ENCODE data around the gene GNPNAT1.

GNPNAT1 gene

DNA sequence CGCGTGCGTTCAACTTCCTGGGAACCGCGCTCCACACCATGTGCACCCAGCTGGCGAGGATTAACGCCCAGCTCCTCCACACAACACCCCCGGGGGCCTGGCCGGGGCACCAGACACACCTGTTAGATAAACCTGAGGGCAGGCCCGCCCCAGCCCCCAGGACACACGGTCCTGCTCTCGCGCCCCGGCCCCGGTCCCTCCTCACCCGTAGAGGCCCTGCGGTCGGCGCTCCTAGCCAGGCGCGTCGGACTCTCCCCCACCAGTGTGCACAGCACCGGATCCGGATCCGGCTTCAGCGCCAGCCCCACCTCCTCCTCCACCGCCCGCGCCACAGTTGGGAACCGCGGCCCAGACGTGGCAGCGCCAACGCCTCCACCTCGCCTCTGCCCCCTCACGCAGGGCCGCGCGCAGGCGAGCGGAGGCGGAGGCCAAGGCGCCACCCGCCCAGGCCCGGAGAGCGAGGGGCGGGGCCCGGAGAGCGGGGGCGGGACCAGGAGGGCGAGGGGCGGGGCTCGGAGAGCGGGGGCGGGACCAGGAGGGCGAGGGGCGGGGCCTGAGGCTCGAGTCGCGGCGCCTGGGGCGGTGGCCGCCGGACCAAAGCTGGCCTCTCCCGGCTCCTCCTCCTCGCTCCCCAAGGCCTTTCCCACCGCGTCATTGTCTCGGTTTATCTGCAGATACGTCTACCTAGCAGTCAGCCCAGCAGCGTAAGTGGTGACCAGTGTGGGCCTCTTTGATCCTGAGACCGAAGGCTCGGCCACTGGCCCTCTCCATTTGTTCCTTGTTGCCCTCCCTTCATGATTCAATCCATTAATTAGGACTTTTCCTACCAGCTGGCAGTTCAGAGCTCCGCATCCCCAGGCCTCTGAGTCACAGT, at the start of gene GNPNAT1:
Gene GNPNAT1 (minus strand): TSS at position 385 of the 874 bp plus-strand sequence. CDS start 6,957 bp downstream, outside the sequence.
- Mint-ChIP-seq H3K27ac (peak within 1 kb of the TSS; percentile 80), H3K27me3 (ENCODE audit: low read depth) (no peaks in the 10 kb centered on the region), H3K36me3 (ENCODE audit: low read depth) (peaks cover 8% of the 10 kb centered on the region), H3K4me3 (peak within 1 kb of the TSS; percentile 89), H3K4me1 (ENCODE audit: low read depth) (peaks cover 26% of the 10 kb centered on the region), H3K9me3 (no peaks in the 10 kb centered on the region)

GRCh38 chr14:52840877-52841276, 49.5 kb upstream of the GNPNAT1 start:
- Mint-ChIP-seq H3K9me3 (no peaks in the 10 kb centered on the region), H3K4me3 (no peak overlapping the region), H3K36me3 (ENCODE audit: low read depth) (no peaks in the 10 kb centered on the region), H3K27me3 (ENCODE audit: low read depth) (peaks cover 4% of the 10 kb centered on the region), H3K27ac (no peak overlapping the region), H3K4me1 (ENCODE audit: low read depth) (no peaks in the 10 kb centered on the region)

GRCh38 chr14:52837451-52837850, 46.0 kb upstream of the GNPNAT1 start:
- Mint-ChIP-seq H3K27me3 (ENCODE audit: low read depth) (peaks cover 4% of the 10 kb centered on the region), H3K4me1 (ENCODE audit: low read depth) (no peaks in the 10 kb centered on the region), H3K27ac (no peak overlapping the region), H3K9me3 (no peaks in the 10 kb centered on the region), H3K36me3 (ENCODE audit: low read depth) (no peaks in the 10 kb centered on the region), H3K4me3 (no peak overlapping the region)

- H3K36me3 Mint-ChIP-seq (ENCODE audit: low read depth), result no peaks in the 10 kb centered on the region
- H3K27ac Mint-ChIP-seq, result no peak overlapping the region
- H3K9me3 Mint-ChIP-seq, result no peaks in the 10 kb centered on the region
- H3K4me1 Mint-ChIP-seq (ENCODE audit: low read depth), result no peaks in the 10 kb centered on the region
- H3K4me3 Mint-ChIP-seq, result no peak overlapping the region
- peaks cover 4% of the 10 kb centered on the region for H3K27me3 Mint-ChIP-seq (ENCODE audit: low read depth)
Measured at GRCh38 chr14:52836063-52836462, 44.7 kb upstream of the GNPNAT1 start.

DNA sequence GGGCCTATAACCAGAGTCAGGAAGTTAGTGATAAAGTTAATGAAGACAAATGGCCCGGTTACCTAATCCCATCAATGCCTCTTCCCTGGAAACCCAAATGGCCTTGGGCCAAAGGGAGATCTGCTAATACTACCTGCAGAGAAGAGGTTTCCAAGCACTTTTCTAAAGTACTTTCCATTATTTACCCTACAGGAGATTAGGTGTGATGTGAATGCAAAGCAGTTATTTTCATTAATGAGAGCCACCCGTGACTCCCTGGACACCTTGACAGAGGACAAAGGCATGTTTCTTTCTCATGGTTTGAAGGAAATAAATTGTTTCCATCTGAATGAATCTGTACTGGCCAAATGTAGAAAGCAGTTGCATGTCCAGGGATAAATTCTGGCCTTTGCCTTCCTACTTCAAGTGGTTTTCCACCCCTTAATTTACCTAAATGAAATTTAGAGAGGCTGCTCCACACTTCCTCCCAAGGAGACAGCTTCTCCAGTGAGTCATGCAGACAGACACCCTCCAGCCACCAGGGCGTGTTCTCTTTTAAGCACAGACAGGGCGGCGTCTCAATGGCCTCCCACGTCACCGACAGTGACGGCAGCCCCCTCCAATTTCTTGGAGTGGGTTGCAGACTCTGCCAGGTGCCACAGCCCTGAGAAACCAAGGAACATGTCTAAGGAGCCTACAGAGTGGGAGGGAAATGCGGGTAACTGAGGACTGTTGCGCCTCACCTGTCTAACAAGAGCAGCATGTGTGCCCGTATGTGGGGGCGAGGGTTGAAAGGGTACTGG, 43.9 kb upstream of the GNPNAT1 start:
- no peak overlapping the region for H3K27ac Mint-ChIP-seq

DNA sequence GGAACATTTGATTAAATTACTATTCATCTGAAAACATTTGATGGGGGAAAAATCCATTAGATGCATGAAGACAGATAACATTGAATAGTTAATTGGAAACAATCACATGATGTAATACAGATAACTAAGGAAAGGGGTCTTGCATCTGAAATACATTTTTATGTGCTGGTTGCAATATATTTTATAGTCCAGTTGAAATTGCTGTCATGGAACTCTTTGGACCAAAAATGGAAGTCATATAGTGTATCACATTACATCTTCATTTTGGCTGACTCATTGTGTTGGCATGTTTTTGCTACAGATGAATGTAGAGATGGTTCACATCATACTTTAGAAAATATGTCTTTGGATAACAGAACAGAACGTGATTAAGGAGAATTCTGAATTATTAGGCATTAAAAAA, 43.0 kb upstream of the GNPNAT1 start:
- Mint-ChIP-seq H3K4me1 (ENCODE audit: low read depth) (no peaks in the 10 kb centered on the region), H3K9me3 (no peaks in the 10 kb centered on the region), H3K27ac (no peak overlapping the region), H3K36me3 (ENCODE audit: low read depth) (no peaks in the 10 kb centered on the region), H3K4me3 (no peak overlapping the region), H3K27me3 (ENCODE audit: low read depth) (peaks cover 6% of the 10 kb centered on the region)

More for the DNA sequence above, 43.9 kb upstream of the GNPNAT1 start:
- Mint-ChIP-seq H3K4me1 (ENCODE audit: low read depth) (no peaks in the 10 kb centered on the region), H3K9me3 (no peaks in the 10 kb centered on the region), H3K36me3 (ENCODE audit: low read depth) (no peaks in the 10 kb centered on the region), H3K4me3 (no peak overlapping the region), H3K27me3 (ENCODE audit: low read depth) (peaks cover 4% of the 10 kb centered on the region)

- Mint-ChIP-seq H3K4me1 (ENCODE audit: low read depth) (no peaks in the 10 kb centered on the region), H3K4me3 (no peak overlapping the region), H3K27ac (no peak overlapping the region), H3K9me3 (no peaks in the 10 kb centered on the region), H3K36me3 (ENCODE audit: low read depth) (no peaks in the 10 kb centered on the region), H3K27me3 (ENCODE audit: low read depth) (peaks cover 8% of the 10 kb centered on the region)
Measured at GRCh38 chr14:52833891-52834290, 42.5 kb upstream of the GNPNAT1 start.

GRCh38 chr14:52829527-52830185, 38.2 kb upstream of the GNPNAT1 start:
- H3K27me3 Mint-ChIP-seq (ENCODE audit: low read depth), result peaks cover 14% of the 10 kb centered on the region
- no peaks in the 10 kb centered on the region for H3K4me1 Mint-ChIP-seq (ENCODE audit: low read depth)
- no peak overlapping the region for H3K27ac Mint-ChIP-seq
- H3K9me3 Mint-ChIP-seq, result no peaks in the 10 kb centered on the region
- H3K36me3 Mint-ChIP-seq (ENCODE audit: low read depth), result no peaks in the 10 kb centered on the region
- no peak overlapping the region for H3K4me3 Mint-ChIP-seq

GRCh38 chr14:52827426-52827825, 36.0 kb upstream of the GNPNAT1 start:
- H3K9me3 Mint-ChIP-seq, result no peaks in the 10 kb centered on the region
- no peak overlapping the region for H3K4me3 Mint-ChIP-seq
- no peak overlapping the region for H3K27ac Mint-ChIP-seq
- H3K36me3 Mint-ChIP-seq (ENCODE audit: low read depth), result no peaks in the 10 kb centered on the region
- no peaks in the 10 kb centered on the region for H3K4me1 Mint-ChIP-seq (ENCODE audit: low read depth)
- H3K27me3 Mint-ChIP-seq (ENCODE audit: low read depth), result peaks cover 18% of the 10 kb centered on the region

DNA sequence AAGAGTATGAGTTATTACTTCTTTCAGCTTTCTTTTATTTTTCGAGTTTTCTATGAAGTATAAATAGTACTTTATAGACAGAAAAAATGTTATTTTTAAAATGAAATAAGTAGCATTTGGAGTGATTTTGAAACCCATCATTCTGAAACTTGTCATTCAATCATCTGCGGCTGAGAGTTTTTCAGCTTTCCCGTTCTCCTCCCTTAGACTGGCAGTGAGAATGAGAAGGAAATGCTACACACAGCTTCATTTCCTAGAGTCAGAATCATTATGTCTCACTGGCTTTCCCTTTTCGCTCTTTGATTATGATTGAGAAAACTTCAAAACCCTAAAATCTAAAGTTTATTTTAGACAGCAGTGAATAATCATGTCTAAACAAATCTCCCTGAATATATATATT, 33.7 kb upstream of the GNPNAT1 start:
- no peaks in the 10 kb centered on the region for H3K9me3 Mint-ChIP-seq
- H3K27me3 Mint-ChIP-seq (ENCODE audit: low read depth), result peaks cover 24% of the 10 kb centered on the region
- H3K4me1 Mint-ChIP-seq (ENCODE audit: low read depth), result no peaks in the 10 kb centered on the region
- no peaks in the 10 kb centered on the region for H3K36me3 Mint-ChIP-seq (ENCODE audit: low read depth)
- H3K27ac Mint-ChIP-seq, result no peak overlapping the region
- H3K4me3 Mint-ChIP-seq, result no peak overlapping the region

DNA sequence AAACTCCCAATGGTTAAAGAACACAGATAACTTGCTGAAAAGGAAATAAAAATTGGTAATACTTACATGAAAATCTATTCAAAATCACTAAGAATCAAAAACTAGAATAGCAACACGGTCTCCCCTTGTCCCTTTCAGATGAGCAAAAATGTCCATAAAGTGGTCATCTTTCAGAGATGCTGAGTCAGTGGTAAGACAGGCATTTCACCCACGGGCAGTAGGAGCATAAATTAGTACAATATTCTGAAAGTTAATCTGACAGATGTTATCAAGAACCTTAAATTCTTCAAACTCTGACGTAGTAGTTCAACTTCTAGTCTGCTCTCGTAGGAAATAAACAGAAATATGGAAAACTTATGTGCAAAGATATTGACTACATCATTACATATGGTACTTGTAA, 33.1 kb upstream of the GNPNAT1 start:
- Mint-ChIP-seq H3K9me3 (no peaks in the 10 kb centered on the region), H3K36me3 (ENCODE audit: low read depth) (no peaks in the 10 kb centered on the region), H3K4me1 (ENCODE audit: low read depth) (no peaks in the 10 kb centered on the region), H3K27me3 (ENCODE audit: low read depth) (peaks cover 22% of the 10 kb centered on the region), H3K27ac (no peak overlapping the region), H3K4me3 (no peak overlapping the region)

- Mint-ChIP-seq H3K4me1 (ENCODE audit: low read depth) (no peaks in the 10 kb centered on the region), H3K9me3 (no peaks in the 10 kb centered on the region), H3K27ac (no peak overlapping the region), H3K4me3 (no peak overlapping the region), H3K36me3 (ENCODE audit: low read depth) (no peaks in the 10 kb centered on the region), H3K27me3 (ENCODE audit: low read depth) (peaks cover 19% of the 10 kb centered on the region)
Measured at GRCh38 chr14:52821805-52822250, 30.4 kb upstream of the GNPNAT1 start.

DNA sequence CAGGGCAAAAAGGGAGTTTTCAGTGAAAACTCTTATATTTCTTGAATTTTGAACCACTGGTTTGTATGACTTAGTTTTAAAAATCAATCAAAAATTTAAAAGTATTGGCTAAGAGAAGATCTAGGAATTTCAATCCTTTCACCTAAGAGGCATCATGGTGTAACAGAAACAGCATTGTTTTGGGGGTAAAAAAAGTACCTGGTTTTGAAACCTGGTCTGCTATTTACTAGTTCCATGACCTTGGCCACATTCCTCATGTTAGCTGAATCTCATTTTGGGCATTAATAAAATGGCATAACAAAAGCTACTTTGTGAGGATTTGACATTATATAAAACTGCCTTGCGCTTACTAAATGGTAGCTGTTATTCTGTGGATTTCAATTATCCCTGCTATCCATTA, 16.7 kb upstream of the GNPNAT1 start:
- H3K36me3 Mint-ChIP-seq (ENCODE audit: low read depth), result no peaks in the 10 kb centered on the region
- no peaks in the 10 kb centered on the region for H3K9me3 Mint-ChIP-seq
- no peak overlapping the region for H3K27ac Mint-ChIP-seq
- H3K4me1 Mint-ChIP-seq (ENCODE audit: low read depth), result peaks cover 2% of the 10 kb centered on the region
- H3K4me3 Mint-ChIP-seq, result no peak overlapping the region
- peaks cover 4% of the 10 kb centered on the region for H3K27me3 Mint-ChIP-seq (ENCODE audit: low read depth)

DNA sequence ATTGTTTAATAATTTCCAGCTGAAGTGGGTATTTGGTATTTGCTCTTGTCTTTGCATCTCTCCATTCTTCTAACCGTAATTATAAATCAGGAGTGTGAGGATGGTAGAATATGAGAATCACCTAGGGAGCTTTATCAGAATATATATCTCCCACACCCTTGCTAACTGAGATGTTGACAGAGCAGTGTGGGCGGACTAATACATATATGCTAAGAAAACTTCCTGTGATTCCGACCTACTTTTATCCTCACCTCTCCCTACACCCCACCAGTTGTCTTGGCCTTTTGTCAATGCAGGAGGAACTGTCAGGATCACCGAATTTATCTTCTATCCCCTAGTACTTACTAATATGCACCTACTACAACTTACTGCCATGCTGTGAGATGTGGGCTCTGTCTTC, 14.7 kb upstream of the GNPNAT1 start:
- peaks cover 14% of the 10 kb centered on the region for H3K27me3 Mint-ChIP-seq (ENCODE audit: low read depth)
- no peak overlapping the region for H3K27ac Mint-ChIP-seq
- peaks cover 4% of the 10 kb centered on the region for H3K4me1 Mint-ChIP-seq (ENCODE audit: low read depth)
- no peaks in the 10 kb centered on the region for H3K9me3 Mint-ChIP-seq
- no peak overlapping the region for H3K4me3 Mint-ChIP-seq
- H3K36me3 Mint-ChIP-seq (ENCODE audit: low read depth), result no peaks in the 10 kb centered on the region

Measured in T-helper 1 cell treated with Interleukin-12 subunit alpha and Interleukin-12 subunit beta and Interleukin-4 antibody, amounts not matched to agents 30 μg/mL and 1 μg/mL, for 36 hours (primary cell).